HepG2 (cell line): ENCODE measurements around the gene B3GALT6. TPM values are rescaled to one million over a fixed set of nuclear protein-coding genes. Genes with fewer than 3 reads are reported as not detected.

ENCODE experiments used
- ARNTL ChIP-seq: sonication (generic); formaldehyde crosslinking; IDR thresholded peaks from 2 replicates; pipeline ENCODE4 v1.4.0; 2020; ENCODE audit warnings: mild to moderate bottlenecking, missing genetic modification reagents
- DNMT3B ChIP-seq: conservative IDR thresholded peaks from 2 replicates; pipeline ENCODE4 v1.6.1; 2016; ENCODE audit warnings: missing biosample characterization, control low read depth
- EED ChIP-seq: sonication (generic); formaldehyde crosslinking; IDR thresholded peaks from 2 replicates; pipeline ENCODE4 v1.5.0; 2020; ENCODE audit warnings: mild to moderate bottlenecking, missing genetic modification reagents
- JARID2 ChIP-seq: sonication (generic); formaldehyde crosslinking; IDR thresholded peaks from 2 replicates; pipeline ENCODE4 v1.8.1; 2023; ENCODE audit warnings: missing genetic modification reagents, inconsistent platforms; ENCODE audit not compliant: insufficient replicate concordance
- KDM2A ChIP-seq: sonication (generic); formaldehyde crosslinking; IDR thresholded peaks from 2 replicates; pipeline ENCODE4 v1.4.0; 2020; ENCODE audit warnings: low read depth, missing genetic modification reagents, borderline replicate concordance
- LRRFIP1 ChIP-seq: sonication (generic); formaldehyde crosslinking; conservative IDR thresholded peaks from 2 replicates; pipeline ENCODE4 v1.4.0; 2020; ENCODE audit warnings: missing genetic modification reagents
- MYC ChIP-seq: sonication (generic); formaldehyde crosslinking; IDR thresholded peaks from 2 replicates; pipeline ENCODE4 v1.9.0; 2021; ENCODE audit warnings: missing genetic modification reagents, borderline replicate concordance
- NFE2 ChIP-seq: sonication (generic); formaldehyde crosslinking; IDR thresholded peaks from 2 replicates; pipeline ENCODE4 v1.4.0; 2020; ENCODE audit warnings: missing genetic modification reagents
- THAP9 ChIP-seq: sonication (generic); formaldehyde crosslinking; IDR thresholded peaks from 2 replicates; pipeline ENCODE4; 2020; ENCODE audit warnings: missing genetic modification reagents, mild to moderate bottlenecking, borderline replicate concordance
- ZBTB10 ChIP-seq: sonication (generic); formaldehyde crosslinking; IDR thresholded peaks from 2 replicates; pipeline ENCODE4 v1.4.0; 2020; ENCODE audit warnings: missing genetic modification reagents, borderline replicate concordance
- ZNF510 ChIP-seq: sonication (generic); formaldehyde crosslinking; IDR thresholded peaks from 2 replicates; pipeline ENCODE4 v1.4.0; 2020; ENCODE audit warnings: low read depth, mild to moderate bottlenecking, missing genetic modification reagents
- ZNF557 ChIP-seq: sonication (generic); formaldehyde crosslinking; IDR thresholded peaks from 2 replicates; pipeline ENCODE4 v1.4.0; 2020; ENCODE audit warnings: missing genetic modification reagents
- ZNF646 ChIP-seq: sonication (generic); formaldehyde crosslinking; IDR thresholded peaks from 2 replicates; pipeline ENCODE4 v1.9.0; 2021; ENCODE audit warnings: mild to moderate bottlenecking, missing genetic modification reagents
- ZNF768 ChIP-seq: sonication (generic); formaldehyde crosslinking; IDR thresholded peaks from 2 replicates; pipeline ENCODE4 v1.4.0; 2020; ENCODE audit warnings: missing genetic modification reagents
- ZNF891 ChIP-seq: sonication (generic); formaldehyde crosslinking; IDR thresholded peaks from 2 replicates; pipeline ENCODE4 v1.5.0; 2020; ENCODE audit warnings: mild to moderate bottlenecking, missing genetic modification reagents
- polyA plus RNA-seq, 8 experiments: library from polyadenylated mRNA; depleted of rRNA in 3 of 8; stranded (reverse) in 7 of 8; unstranded in 1 of 8; fragments of >200 nt; fragmentation: Illumina TruSeq in 4 of 8; extraction: Trizol in 4 of 8; gene quantifications; 2 replicates each; pipeline versions ENCODE4 v1.2.1 to v1.2.3, GENCODE V29; 2011 to 2016; ENCODE audit warnings: low read depth in 4 of 8, missing spikeins in 1 of 8, mixed read lengths in 1 of 8; ENCODE audit not compliant: insufficient read depth in 1 of 8
- total RNA-seq, 5 experiments: library from RNA; depleted of rRNA; stranded (reverse); fragments of >200 nt; fragmentation: Illumina TruSeq; extraction: Trizol; gene quantifications; 2 replicates each; pipeline ENCODE4 v1.2.3, GENCODE V29; 2016; ENCODE audit warnings: low read depth in 1 of 5

Gene B3GALT6
- total and polyA plus RNA-seq, 2 of the 13 experiments (the other 11 are each of a cell fraction or from before 2014, with no cell fraction given), result 3.9 to 14.2 TPM

- TF ChIP-seq ZNF646 (CRISPR knock-in tag) (no peak), NFE2 (CRISPR knock-in tag) (no peak), ZBTB10 (CRISPR knock-in tag) (no peak), ZNF557 (CRISPR knock-in tag) (no peak), MYC (no peak), ARNTL (CRISPR knock-in tag) (peak; percentile 17; the same call in 1 of the 2 replicates), LRRFIP1 (CRISPR knock-in tag) (no peak), ZNF768 (CRISPR knock-in tag) (0 out of 2 replicates have a peak, but pooled peaks have one; percentile 8), KDM2A (CRISPR knock-in tag) (peak; percentile 66), EED (CRISPR knock-in tag) (no peak), THAP9 (no peak), ZNF510 (CRISPR knock-in tag) (peak; percentile 65; the same call in 1 of the 2 replicates), DNMT3B (CRISPR knock-in tag) (0 out of 2 replicates have a peak, but pooled peaks have one; percentile 58), JARID2 (CRISPR knock-in tag) (no peak), ZNF891 (CRISPR knock-in tag) (no peak)
These were observed 4.2 kb downstream of the B3GALT6 start (continued) for GRCh38 chr1:1236176-1236763.
